Measurements from ENCODE around the gene EAF1.

GRCh38 chr3:15429080-15429479 lies 1.7 kb downstream of the EAF1 start:
- TF ChIP-seq CTCF (IDR thresholded peaks at IDR 0.05), result no peak
- no peak for TF ChIP-seq POLR2A (IDR thresholded peaks at IDR 0.05)
- no peak for TF ChIP-seq POLR2AphosphoS5 (IDR thresholded peaks at IDR 0.05)
- TF ChIP-seq EP300 (IDR thresholded peaks at IDR 0.05; ENCODE audit: low read depth), result no peak
